H1 (cell line): Measurements from ENCODE around the gene BDKRB1.

Experiments used
- CHD2 ChIP-seq: IDR thresholded peaks from 2 replicates; pipeline ENCODE4 v1.6.1; 2012; ENCODE audit warnings: low read length, improper control_type of control experiment
- CTCF ChIP-seq, 3 experiments: IDR thresholded peaks; 1 replicate in 2 of 3; 2 replicates in 1 of 3; pipeline versions ENCODE4 v1.5.1 to v1.6.1; 2011; ENCODE audit warnings: low read length in 3 of 3, mild to moderate bottlenecking in 3 of 3, inconsistent platforms in 2 of 3, low read depth in 1 of 3, moderate library complexity in 1 of 3; ENCODE audit not compliant: insufficient read depth in 1 of 3; ENCODE audit errors: control extremely low read depth in 1 of 3
- EP300 ChIP-seq, 2 experiments: IDR thresholded peaks; 1 replicate in 1 of 2; 2 replicates in 1 of 2; pipeline ENCODE4 v1.6.1; 2011 to 2012; ENCODE audit warnings: low read depth in 2 of 2, low read length in 2 of 2, mild to moderate bottlenecking in 2 of 2, borderline replicate concordance in 1 of 2, inconsistent platforms in 1 of 2, moderate library complexity in 1 of 2
- EZH2 ChIP-seq: fragments of 200-600 bp; sonication (generic); IDR thresholded peaks from 2 replicates; pipeline ENCODE4 v1.7.1; 2012; ENCODE audit warnings: low read depth, mild to moderate bottlenecking, moderate library complexity, low read length, inconsistent platforms; ENCODE audit not compliant: severe bottlenecking
- FOSL1 ChIP-seq: IDR thresholded peaks from 2 replicates; pipeline ENCODE4 v1.6.1; 2011; ENCODE audit warnings: mild to moderate bottlenecking, low read depth, low read length, moderate library complexity; ENCODE audit not compliant: insufficient read depth
- GABPA ChIP-seq: IDR thresholded peaks from 2 replicates; pipeline ENCODE4 v1.6.1; 2011; ENCODE audit warnings: mild to moderate bottlenecking, low read length, moderate library complexity, borderline replicate concordance; ENCODE audit not compliant: insufficient read depth
- JUND ChIP-seq: IDR thresholded peaks from 2 replicates; pipeline ENCODE4 v1.6.1; 2011; ENCODE audit warnings: mild to moderate bottlenecking, improper control_type of control experiment, low read length
- KDM1A ChIP-seq: fragments of 200-600, 300-600 bp; sonication (generic); IDR thresholded peaks from 2 replicates; pipeline ENCODE4 v1.7.1; 2016; ENCODE audit warnings: mild to moderate bottlenecking, low read length, borderline replicate concordance
- POU5F1 ChIP-seq: IDR thresholded peaks from 2 replicates; pipeline ENCODE4 v1.6.1; 2011; ENCODE audit warnings: low read depth, mild to moderate bottlenecking, low read length, moderate library complexity
- TAF1 ChIP-seq: IDR thresholded peaks from 2 replicates; pipeline ENCODE4 v1.6.1; 2011; ENCODE audit warnings: mild to moderate bottlenecking, low read depth, low read length

- TF ChIP-seq TAF1, result no peak
- TF ChIP-seq KDM1A, result no peak
- no peak for TF ChIP-seq CTCF (IDR thresholded peaks at IDR 0.05; ENCODE audit: control extremely low read depth in 1 of 3, insufficient read depth in 1 of 3, low read depth in 1 of 3, low read length in 3 of 3)
- no peak for TF ChIP-seq JUND
- no peak for TF ChIP-seq POU5F1
- no peak for TF ChIP-seq EP300 (IDR thresholded peaks at IDR 0.05; ENCODE audit: borderline replicate concordance in 1 of 2, low read depth in 2 of 2, low read length in 2 of 2)
- no peak for TF ChIP-seq FOSL1
- TF ChIP-seq GABPA, result no peak
- no peak for TF ChIP-seq EZH2
- TF ChIP-seq CHD2, result no peak
Observed at GRCh38 chr14:96252323-96252998, 3.5 kb upstream of the BDKRB1 start.
